OCI-LY3 (cell line): Measurements from ENCODE around the gene FAM118B.

ENCODE experiments used
- EZH2phosphoT487 ChIP-seq: fragments of 200-600 bp; shearing (Covaris generic); IDR thresholded peaks from 2 replicates; pipeline ENCODE4 v1.6.1; 2018; ENCODE audit warnings: antibody characterized with exemption, mixed run types, low read depth
- TF ChIP-seq, protein P1 (sequence below): fragments of 200-600, 300-600 bp; sonication (generic); IDR thresholded peaks from 2 replicates; pipeline ENCODE4 v1.5.1; 2014; ENCODE audit warnings: antibody characterized with exemption, low read length, low read depth

DNA sequence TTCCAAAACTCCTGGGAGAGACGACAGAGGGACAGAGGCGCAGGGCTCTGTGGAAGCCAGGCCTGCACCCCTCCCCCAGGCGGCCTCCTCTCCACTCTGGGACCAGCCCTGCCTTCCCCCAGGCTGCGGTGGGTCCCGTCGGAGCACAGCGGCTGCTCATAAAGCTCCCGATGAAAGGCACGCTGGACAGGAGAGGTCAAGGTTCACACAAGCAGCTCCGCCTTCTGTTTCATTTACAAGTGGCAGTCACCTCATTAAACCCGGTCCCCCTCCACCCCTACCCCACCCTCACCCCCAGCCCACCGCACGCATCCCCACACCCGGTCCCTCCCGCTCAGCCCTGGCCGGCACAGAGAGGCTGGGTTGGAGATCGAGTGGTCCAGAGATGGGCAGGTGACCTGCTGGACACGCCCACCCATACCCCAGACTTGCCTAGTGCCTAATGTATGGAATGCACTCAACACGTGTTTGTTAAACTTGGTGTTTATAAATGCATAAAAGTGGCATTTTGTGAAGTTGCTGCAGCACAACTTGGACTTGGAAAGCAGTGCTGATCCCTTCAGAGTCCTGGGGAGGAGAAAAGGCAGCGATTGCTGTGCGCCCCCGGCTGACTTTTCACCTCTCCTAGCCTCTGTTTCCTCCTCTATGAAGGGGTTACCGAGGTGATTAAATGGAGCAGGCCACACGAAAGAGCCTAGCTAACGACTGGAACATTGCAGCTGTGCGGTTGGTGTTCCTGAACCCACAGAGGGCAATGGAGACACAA, 26.1 kb upstream of the FAM118B start:
- TF ChIP-seq, protein P1, sequence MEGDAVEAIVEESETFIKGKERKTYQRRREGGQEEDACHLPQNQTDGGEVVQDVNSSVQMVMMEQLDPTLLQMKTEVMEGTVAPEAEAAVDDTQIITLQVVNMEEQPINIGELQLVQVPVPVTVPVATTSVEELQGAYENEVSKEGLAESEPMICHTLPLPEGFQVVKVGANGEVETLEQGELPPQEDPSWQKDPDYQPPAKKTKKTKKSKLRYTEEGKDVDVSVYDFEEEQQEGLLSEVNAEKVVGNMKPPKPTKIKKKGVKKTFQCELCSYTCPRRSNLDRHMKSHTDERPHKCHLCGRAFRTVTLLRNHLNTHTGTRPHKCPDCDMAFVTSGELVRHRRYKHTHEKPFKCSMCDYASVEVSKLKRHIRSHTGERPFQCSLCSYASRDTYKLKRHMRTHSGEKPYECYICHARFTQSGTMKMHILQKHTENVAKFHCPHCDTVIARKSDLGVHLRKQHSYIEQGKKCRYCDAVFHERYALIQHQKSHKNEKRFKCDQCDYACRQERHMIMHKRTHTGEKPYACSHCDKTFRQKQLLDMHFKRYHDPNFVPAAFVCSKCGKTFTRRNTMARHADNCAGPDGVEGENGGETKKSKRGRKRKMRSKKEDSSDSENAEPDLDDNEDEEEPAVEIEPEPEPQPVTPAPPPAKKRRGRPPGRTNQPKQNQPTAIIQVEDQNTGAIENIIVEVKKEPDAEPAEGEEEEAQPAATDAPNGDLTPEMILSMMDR: no peak
- TF ChIP-seq EZH2phosphoT487: no peak
